Measurements from ENCODE around the gene RASA1. TPM values are rescaled to one million over a fixed set of nuclear protein-coding genes. Genes with fewer than 3 reads are reported as not detected.
A peak's percentile ranks its signal among the peaks of the same experiment; 100 is the strongest.

RASA1 gene
- total and polyA plus RNA-seq, 7 experiments from 2014 or later: 5.9 to 30.7 (median 24.9) TPM

DNA sequence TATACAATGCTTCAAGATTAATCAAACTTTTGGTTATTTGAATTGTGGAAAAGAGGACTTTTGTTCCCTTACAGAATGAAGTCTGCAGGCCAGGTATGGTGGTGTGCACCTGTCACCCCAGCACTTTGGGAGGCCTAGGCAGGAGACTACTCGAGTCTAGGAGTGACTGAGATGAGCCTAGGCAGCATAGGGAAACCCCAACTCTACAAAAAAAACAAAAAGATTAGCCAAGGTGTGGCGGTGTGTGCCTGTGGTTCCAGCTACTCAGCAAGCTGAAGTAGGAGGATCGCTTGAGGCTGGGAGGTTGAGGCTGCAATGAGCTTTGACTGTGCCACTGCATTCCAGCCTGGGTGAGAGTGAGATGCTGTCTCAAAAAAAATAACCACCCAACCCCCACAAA is 135.7 kb downstream of the RASA1 start:
- intact Hi-C loops (cut with micrococcal nuclease): loop anchor here in 1 of 2 donors (5.0 kb wide), 1 partner anchor 416 kb away; no protein-coding TSS in a partner anchor
- Histone ChIP-seq H3K4me3 (ENCODE audit: low read length) (no peak overlapping the region), H3K36me3 (ENCODE audit: control insufficient read depth in 2 of 3, insufficient read depth in 3 of 3, low read length in 3 of 3) (peaks cover 30 to 75% (median 46%) of the 10 kb centered on the region in 3 experiments), H3K4me1 (ENCODE audit: control insufficient read depth in 2 of 2, insufficient read depth in 2 of 2, low read length in 2 of 2) (peaks cover 11 to 23% of the 10 kb centered on the region in 2 donors), H3K27ac (ENCODE audit: low read depth, low read length) (no peak overlapping the region), H3K9me3 (ENCODE audit: control insufficient read depth in 2 of 3, low read length in 3 of 3) (no peaks in the 10 kb centered on the region), H3K27me3 (ENCODE audit: control insufficient read depth in 2 of 2, insufficient read depth in 2 of 2, low read length in 2 of 2) (no peaks in the 10 kb centered on the region)
- Mint-ChIP-seq H3K27me3 (no peaks in the 10 kb centered on the region), H3K36me3 (peaks cover 15 to 64% (median 40%) of the 10 kb centered on the region in 5 donors), H3K4me1 (peaks cover 24 to 63% (median 54%) of the 10 kb centered on the region in 7 donors), H3K4me3 (no peak overlapping the region), H3K9me3 (peaks cover 0 to 1% (median 0%) of the 10 kb centered on the region in 11 donors), H3K27ac (peak overlapping the region in 6 of 9 donors; percentile 1 to 68 (median 28))
- POLR2A ChIA-PET: interaction anchor here (2.9 kb wide), 1 partner anchor 9 kb away, joined by 12 read pairs; the partner anchor contains the start of gene CCNH
- peak; percentile 49 for ATAC-seq
- DNase-seq: no peak
- CTCF ChIA-PET: no interaction called here

DNA sequence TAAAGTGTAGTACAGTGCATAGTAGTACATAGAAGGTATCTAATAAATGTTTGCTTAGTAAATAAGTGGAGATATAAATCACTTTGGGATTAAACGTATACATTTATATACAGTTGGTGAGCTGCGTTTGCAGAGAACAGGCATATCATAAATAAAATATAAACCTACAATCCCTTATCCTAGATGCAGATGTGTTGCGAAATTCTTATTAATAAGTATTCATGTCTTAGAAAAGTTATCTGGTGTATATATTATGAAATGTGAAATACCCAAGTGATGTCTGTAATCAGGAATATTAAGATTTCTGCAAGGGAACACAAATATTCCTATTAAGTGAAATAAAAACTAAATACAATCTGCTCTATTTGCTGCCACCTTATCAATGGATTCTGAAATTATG is 136.2 kb downstream of the RASA1 start:
- DNase-seq (no peak), ATAC-seq (no peak)
- H3K36me3 ChIP-seq (ENCODE audit: control insufficient read depth in 2 of 3, insufficient read depth in 3 of 3, low read length in 3 of 3): peaks cover 29 to 75% (median 44%) of the 10 kb centered on the region in 3 experiments
- H3K27me3 ChIP-seq (ENCODE audit: control insufficient read depth in 2 of 2, insufficient read depth in 2 of 2, low read length in 2 of 2): no peaks in the 10 kb centered on the region
- POLR2A ChIA-PET: interaction anchor here (2.9 kb wide), 1 partner anchor 8 kb away, joined by 12 read pairs; the partner anchor contains the start of gene CCNH
- no peaks in the 10 kb centered on the region for H3K9me3 ChIP-seq (ENCODE audit: control insufficient read depth in 2 of 3, low read length in 3 of 3)
- intact Hi-C loops (cut with micrococcal nuclease): loop anchor here in 1 of 2 donors (5.0 kb wide), 1 partner anchor 417 kb away; no protein-coding TSS in a partner anchor
- Mint-ChIP-seq H3K27ac (peak overlapping the region in 4 of 9 donors; percentile 22 to 77 (median 46)), H3K36me3 (peaks cover 15 to 66% (median 44%) of the 10 kb centered on the region in 5 donors), H3K27me3 (no peaks in the 10 kb centered on the region), H3K9me3 (peaks cover 0 to 1% (median 0%) of the 10 kb centered on the region in 11 donors), H3K4me1 (peaks cover 28 to 65% (median 58%) of the 10 kb centered on the region in 7 donors), H3K4me3 (no peak overlapping the region)
- no peak overlapping the region for H3K27ac ChIP-seq (ENCODE audit: low read depth, low read length)
- no peak overlapping the region for H3K4me3 ChIP-seq (ENCODE audit: low read length)
- CTCF ChIA-PET: no interaction called here
- H3K4me1 ChIP-seq (ENCODE audit: control insufficient read depth in 2 of 2, insufficient read depth in 2 of 2, low read length in 2 of 2): peaks cover 15 to 27% of the 10 kb centered on the region in 2 donors

DNA sequence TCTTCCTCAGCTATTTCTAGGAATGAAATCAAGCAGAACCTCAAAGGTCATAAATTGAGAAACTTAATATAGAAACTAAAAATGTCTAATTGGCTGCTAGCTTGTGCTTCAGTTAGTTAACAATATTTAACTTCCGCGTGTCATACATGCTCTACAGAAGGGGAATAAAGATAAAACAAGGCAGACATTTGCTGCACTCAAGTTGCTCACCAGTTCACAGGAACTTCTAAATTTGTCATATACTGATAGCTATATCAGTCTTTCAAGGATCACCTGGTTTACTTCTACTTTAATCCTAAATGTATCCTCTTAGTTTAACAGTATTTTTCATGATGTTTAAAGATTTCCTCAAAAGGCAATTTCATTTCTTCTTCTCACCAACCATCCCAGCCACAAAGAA is 136.7 kb downstream of the RASA1 start:
- Mint-ChIP-seq H3K4me1 (peaks cover 30 to 65% (median 60%) of the 10 kb centered on the region in 7 donors), H3K36me3 (peaks cover 15 to 67% (median 46%) of the 10 kb centered on the region in 5 donors), H3K9me3 (peaks cover 0 to 1% (median 0%) of the 10 kb centered on the region in 11 donors), H3K27me3 (no peaks in the 10 kb centered on the region), H3K4me3 (no peak overlapping the region), H3K27ac (peak overlapping the region in 2 of 9 donors; percentile 41 to 77)
- intact Hi-C loops (cut with micrococcal nuclease): loop anchor here in 1 of 2 donors (5.0 kb wide), 1 partner anchor 417 kb away; no protein-coding TSS in a partner anchor
- no peak overlapping the region for H3K4me3 ChIP-seq (ENCODE audit: low read length)
- ChIA-PET POLR2A (interaction anchor here (2.9 kb wide), 1 partner anchor 8 kb away, joined by 12 read pairs; the partner anchor contains the start of gene CCNH), CTCF (no interaction called here)
- H3K9me3 ChIP-seq (ENCODE audit: control insufficient read depth in 2 of 3, low read length in 3 of 3): no peaks in the 10 kb centered on the region
- H3K27me3 ChIP-seq (ENCODE audit: control insufficient read depth in 2 of 2, insufficient read depth in 2 of 2, low read length in 2 of 2): no peaks in the 10 kb centered on the region
- H3K4me1 ChIP-seq (ENCODE audit: control insufficient read depth in 2 of 2, insufficient read depth in 2 of 2, low read length in 2 of 2): peaks cover 15 to 28% of the 10 kb centered on the region in 2 donors
- no peak overlapping the region for H3K27ac ChIP-seq (ENCODE audit: low read depth, low read length)
- no peak for ATAC-seq
- no peak for DNase-seq
- H3K36me3 ChIP-seq (ENCODE audit: control insufficient read depth in 2 of 3, insufficient read depth in 3 of 3, low read length in 3 of 3): peaks cover 25 to 75% (median 39%) of the 10 kb centered on the region in 3 experiments

DNA sequence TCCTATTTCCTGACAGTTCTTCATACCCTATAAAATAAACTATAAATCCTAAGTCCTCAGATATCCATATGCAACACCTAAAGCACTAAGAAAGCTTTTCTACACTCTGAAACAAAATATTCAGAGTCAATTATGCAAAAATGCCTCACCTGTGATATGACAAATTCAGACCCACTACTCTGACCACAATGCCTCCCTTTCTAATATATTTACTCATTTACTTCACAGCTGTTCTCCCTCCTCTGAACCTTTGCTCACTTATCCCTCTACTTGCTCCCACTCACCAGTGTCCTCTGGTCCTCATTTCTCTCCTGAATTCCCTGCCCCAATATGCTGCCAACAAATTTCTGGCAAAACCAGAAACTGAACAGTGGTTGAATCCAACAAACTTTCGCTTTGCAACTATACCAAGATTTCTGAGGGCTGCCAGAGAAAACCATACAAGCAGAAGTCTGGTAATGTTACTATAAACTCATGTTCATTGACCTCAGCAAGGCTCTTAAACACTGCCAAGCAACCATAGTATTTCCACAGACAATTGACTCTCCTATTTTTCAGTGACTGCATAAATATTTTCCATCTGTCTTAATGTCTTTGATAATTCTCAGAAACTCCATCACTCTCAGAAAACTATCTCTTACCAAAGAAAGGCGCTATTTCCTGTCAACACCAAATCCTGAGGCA is 137.9 kb downstream of the RASA1 start:
- no peak for ATAC-seq
- Histone ChIP-seq H3K27ac (ENCODE audit: low read depth, low read length) (peak overlapping the region; percentile 34), H3K27me3 (ENCODE audit: control insufficient read depth in 2 of 2, insufficient read depth in 2 of 2, low read length in 2 of 2) (no peaks in the 10 kb centered on the region), H3K4me1 (ENCODE audit: control insufficient read depth in 2 of 2, insufficient read depth in 2 of 2, low read length in 2 of 2) (peaks cover 15 to 28% of the 10 kb centered on the region in 2 donors), H3K4me3 (ENCODE audit: low read length) (no peak overlapping the region), H3K9me3 (ENCODE audit: control insufficient read depth in 2 of 3, low read length in 3 of 3) (no peaks in the 10 kb centered on the region), H3K36me3 (ENCODE audit: control insufficient read depth in 2 of 3, insufficient read depth in 3 of 3, low read length in 3 of 3) (peaks cover 23 to 77% (median 39%) of the 10 kb centered on the region in 3 experiments)
- ChIA-PET POLR2A (interaction anchor here (0.8 to 1.5 kb wide), 2 partner anchors 16 to 54 kb away, joined by 3 read pairs; no protein-coding TSS in a partner anchor), CTCF (interaction anchor here (0.6 kb wide), 1 partner anchor 837 kb away, joined by 3 read pairs; no protein-coding TSS in a partner anchor)
- peaks cover 0 to 1% (median 0%) of the 10 kb centered on the region in 11 donors for H3K9me3 Mint-ChIP-seq
- H3K27ac Mint-ChIP-seq: peak overlapping the region in 8 of 9 donors; percentile 41 to 89 (median 69)
- H3K4me1 Mint-ChIP-seq: peaks cover 33 to 65% (median 58%) of the 10 kb centered on the region in 7 donors
- H3K36me3 Mint-ChIP-seq: peaks cover 15 to 67% (median 37%) of the 10 kb centered on the region in 5 donors
- DNase-seq: no peak
- no peaks in the 10 kb centered on the region for H3K27me3 Mint-ChIP-seq
- intact Hi-C loops (cut with micrococcal nuclease): no loop called here
- peak overlapping the region in 2 of 10 donors; percentile 1 to 20 for H3K4me3 Mint-ChIP-seq

DNA sequence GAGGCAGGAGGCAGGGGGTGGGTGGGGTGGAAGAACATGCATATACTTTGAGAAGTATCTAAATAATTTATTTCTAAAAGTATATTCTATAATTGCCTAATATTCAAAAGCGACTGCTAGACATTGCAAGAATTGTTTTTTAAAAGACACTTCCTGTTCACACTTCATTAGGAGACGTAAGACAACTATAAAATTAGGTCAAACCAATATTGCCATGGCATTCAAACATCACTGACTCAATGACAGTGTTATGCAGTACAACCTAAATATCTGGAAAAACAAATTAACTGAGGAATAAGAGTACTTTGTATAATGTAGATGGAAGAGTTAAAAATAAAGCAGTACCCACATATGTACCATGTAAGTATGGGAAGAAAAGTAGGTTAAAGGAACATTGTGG is 140.5 kb downstream of the RASA1 start:
- intact Hi-C loops (cut with micrococcal nuclease): no loop called here
- H3K36me3 Mint-ChIP-seq: peaks cover 14 to 53% (median 27%) of the 10 kb centered on the region in 5 donors
- POLR2A ChIA-PET: interaction anchor here (0.7 to 0.9 kb wide), 2 partner anchors 8 to 269 kb away, joined by 3 read pairs; no protein-coding TSS in a partner anchor

DNA sequence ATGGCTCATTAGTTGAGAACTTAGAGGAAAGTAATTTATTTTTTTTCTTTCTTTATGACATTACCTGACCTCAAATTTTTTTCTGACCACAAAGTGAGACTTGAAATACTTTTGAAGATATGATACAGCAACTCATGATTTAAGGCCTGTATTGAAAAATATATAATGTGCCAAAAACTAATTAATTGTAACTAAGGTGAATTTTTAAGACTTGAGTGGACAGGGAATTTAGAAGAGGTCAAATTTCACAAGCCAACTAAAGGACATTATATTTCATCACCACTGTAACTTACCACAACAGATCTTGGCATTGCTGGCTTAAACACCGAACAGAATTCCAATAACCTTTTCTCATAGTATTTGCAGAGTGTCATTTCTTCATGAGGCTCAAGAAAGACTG is 143.2 kb downstream of the RASA1 start:
- no peaks in the 10 kb centered on the region for H3K9me3 ChIP-seq (ENCODE audit: control insufficient read depth in 2 of 3, low read length in 3 of 3)
- H3K36me3 ChIP-seq (ENCODE audit: control insufficient read depth in 2 of 3, insufficient read depth in 3 of 3, low read length in 3 of 3): peaks cover 3 to 47% (median 14%) of the 10 kb centered on the region in 3 experiments
- H3K4me1 Mint-ChIP-seq: peaks cover 38 to 81% (median 69%) of the 10 kb centered on the region in 7 donors
- CTCF ChIA-PET: interaction anchor here (1.4 kb wide), 1 partner anchor 11 kb away, joined by 4 read pairs; no protein-coding TSS in a partner anchor
- no peak for DNase-seq
- H3K27ac ChIP-seq (ENCODE audit: low read depth, low read length): peak overlapping the region; percentile 99
- intact Hi-C loops (cut with micrococcal nuclease): loop anchor here (5.0 kb wide), 5 partner anchors 129 to 1281 kb away; no protein-coding TSS in a partner anchor
- POLR2A ChIA-PET: interaction anchor here (1.5 kb wide), 1 partner anchor 143 kb away, joined by 4 read pairs; the partner anchor contains the start of gene RASA1
- peaks cover 14 to 45% (median 22%) of the 10 kb centered on the region in 5 donors for H3K36me3 Mint-ChIP-seq
- no peak for ATAC-seq
- peaks cover 26 to 33% of the 10 kb centered on the region in 2 donors for H3K4me1 ChIP-seq (ENCODE audit: control insufficient read depth in 2 of 2, insufficient read depth in 2 of 2, low read length in 2 of 2)
- no peaks in the 10 kb centered on the region for H3K27me3 ChIP-seq (ENCODE audit: control insufficient read depth in 2 of 2, insufficient read depth in 2 of 2, low read length in 2 of 2)
- peak overlapping the region; percentile 70 to 99 (median 83) for H3K27ac Mint-ChIP-seq
- peak overlapping the region; percentile 88 for H3K4me3 ChIP-seq (ENCODE audit: low read length)
- peak overlapping the region; percentile 73 to 97 (median 85) for H3K4me3 Mint-ChIP-seq
- H3K27me3 Mint-ChIP-seq: peaks cover 0 to 3% (median 0%) of the 10 kb centered on the region in 5 donors
- peaks cover 0 to 1% (median 0%) of the 10 kb centered on the region in 11 donors for H3K9me3 Mint-ChIP-seq

More for the DNA sequence above, 140.5 kb downstream of the RASA1 start:
- DNase-seq (no peak), ATAC-seq (no peak)
- Mint-ChIP-seq H3K4me3 (peak overlapping the region in 4 of 10 donors; percentile 7 to 37 (median 26)), H3K27me3 (no peaks in the 10 kb centered on the region), H3K9me3 (peaks cover 0 to 1% (median 0%) of the 10 kb centered on the region in 11 donors), H3K27ac (peak overlapping the region in 8 of 9 donors; percentile 60 to 89 (median 76)), H3K4me1 (peaks cover 42 to 79% (median 71%) of the 10 kb centered on the region in 7 donors)
- H3K4me3 ChIP-seq (ENCODE audit: low read length): no peak overlapping the region
- H3K9me3 ChIP-seq (ENCODE audit: control insufficient read depth in 2 of 3, low read length in 3 of 3): no peaks in the 10 kb centered on the region
- H3K36me3 ChIP-seq (ENCODE audit: control insufficient read depth in 2 of 3, insufficient read depth in 3 of 3, low read length in 3 of 3): peaks cover 17 to 72% (median 29%) of the 10 kb centered on the region in 3 experiments
- CTCF ChIA-PET: interaction anchor here (0.6 kb wide), 1 partner anchor 312 kb away, joined by 3 read pairs; no protein-coding TSS in a partner anchor
- H3K27ac ChIP-seq (ENCODE audit: low read depth, low read length): peak overlapping the region; percentile 42
- H3K4me1 ChIP-seq (ENCODE audit: control insufficient read depth in 2 of 2, insufficient read depth in 2 of 2, low read length in 2 of 2): peaks cover 23 to 38% of the 10 kb centered on the region in 2 donors
- H3K27me3 ChIP-seq (ENCODE audit: control insufficient read depth in 2 of 2, insufficient read depth in 2 of 2, low read length in 2 of 2): no peaks in the 10 kb centered on the region
